Neural cell (in vitro differentiated cells): Measurements from ENCODE around the gene ADGRL3.

Experiments used
- EZH2 ChIP-seq: fragments of 200-600, 300-800 bp; shearing (Covaris generic), sonication (generic); IDR thresholded peaks from 2 replicates; pipeline ENCODE4 v1.6.1; 2014; ENCODE audit warnings: antibody characterized with exemption, low read length, borderline replicate concordance, mild to moderate bottlenecking; ENCODE audit not compliant: insufficient read depth, poor library complexity, severe bottlenecking
- POLR2AphosphoS5 ChIP-seq: IDR thresholded peaks from 2 replicates; pipeline ENCODE4 v1.6.1; 2012
- SMC3 ChIP-seq: fragments of 450-650 bp; conservative IDR thresholded peaks from 2 replicates; pipeline ENCODE4 v1.6.1; 2014; ENCODE audit warnings: antibody characterized with exemption, mild to moderate bottlenecking, moderate library complexity; ENCODE audit not compliant: poor library complexity
- TAF1 ChIP-seq: IDR thresholded peaks from 2 replicates; pipeline ENCODE4 v1.6.1; 2012; ENCODE audit warnings: low read depth
- TF ChIP-seq, protein P1 (sequence below): fragments of 450-650 bp; IDR thresholded peaks from 2 replicates; pipeline ENCODE4 v1.5.1; 2014; ENCODE audit warnings: antibody characterized with exemption, mild to moderate bottlenecking, moderate library complexity; ENCODE audit not compliant: poor library complexity, severe bottlenecking
- TF ChIP-seq, protein P2 (sequence below): IDR thresholded peaks from 2 replicates; pipeline ENCODE4 v1.6.1; 2012; ENCODE audit warnings: borderline replicate concordance

- TF ChIP-seq POLR2AphosphoS5 (peak; percentile 49), SMC3 (peak; percentile 61), EZH2 (no peak), TAF1 (no peak)
- TF ChIP-seq, protein P1, sequence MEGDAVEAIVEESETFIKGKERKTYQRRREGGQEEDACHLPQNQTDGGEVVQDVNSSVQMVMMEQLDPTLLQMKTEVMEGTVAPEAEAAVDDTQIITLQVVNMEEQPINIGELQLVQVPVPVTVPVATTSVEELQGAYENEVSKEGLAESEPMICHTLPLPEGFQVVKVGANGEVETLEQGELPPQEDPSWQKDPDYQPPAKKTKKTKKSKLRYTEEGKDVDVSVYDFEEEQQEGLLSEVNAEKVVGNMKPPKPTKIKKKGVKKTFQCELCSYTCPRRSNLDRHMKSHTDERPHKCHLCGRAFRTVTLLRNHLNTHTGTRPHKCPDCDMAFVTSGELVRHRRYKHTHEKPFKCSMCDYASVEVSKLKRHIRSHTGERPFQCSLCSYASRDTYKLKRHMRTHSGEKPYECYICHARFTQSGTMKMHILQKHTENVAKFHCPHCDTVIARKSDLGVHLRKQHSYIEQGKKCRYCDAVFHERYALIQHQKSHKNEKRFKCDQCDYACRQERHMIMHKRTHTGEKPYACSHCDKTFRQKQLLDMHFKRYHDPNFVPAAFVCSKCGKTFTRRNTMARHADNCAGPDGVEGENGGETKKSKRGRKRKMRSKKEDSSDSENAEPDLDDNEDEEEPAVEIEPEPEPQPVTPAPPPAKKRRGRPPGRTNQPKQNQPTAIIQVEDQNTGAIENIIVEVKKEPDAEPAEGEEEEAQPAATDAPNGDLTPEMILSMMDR = peak; percentile 21
- TF ChIP-seq, protein P2, sequence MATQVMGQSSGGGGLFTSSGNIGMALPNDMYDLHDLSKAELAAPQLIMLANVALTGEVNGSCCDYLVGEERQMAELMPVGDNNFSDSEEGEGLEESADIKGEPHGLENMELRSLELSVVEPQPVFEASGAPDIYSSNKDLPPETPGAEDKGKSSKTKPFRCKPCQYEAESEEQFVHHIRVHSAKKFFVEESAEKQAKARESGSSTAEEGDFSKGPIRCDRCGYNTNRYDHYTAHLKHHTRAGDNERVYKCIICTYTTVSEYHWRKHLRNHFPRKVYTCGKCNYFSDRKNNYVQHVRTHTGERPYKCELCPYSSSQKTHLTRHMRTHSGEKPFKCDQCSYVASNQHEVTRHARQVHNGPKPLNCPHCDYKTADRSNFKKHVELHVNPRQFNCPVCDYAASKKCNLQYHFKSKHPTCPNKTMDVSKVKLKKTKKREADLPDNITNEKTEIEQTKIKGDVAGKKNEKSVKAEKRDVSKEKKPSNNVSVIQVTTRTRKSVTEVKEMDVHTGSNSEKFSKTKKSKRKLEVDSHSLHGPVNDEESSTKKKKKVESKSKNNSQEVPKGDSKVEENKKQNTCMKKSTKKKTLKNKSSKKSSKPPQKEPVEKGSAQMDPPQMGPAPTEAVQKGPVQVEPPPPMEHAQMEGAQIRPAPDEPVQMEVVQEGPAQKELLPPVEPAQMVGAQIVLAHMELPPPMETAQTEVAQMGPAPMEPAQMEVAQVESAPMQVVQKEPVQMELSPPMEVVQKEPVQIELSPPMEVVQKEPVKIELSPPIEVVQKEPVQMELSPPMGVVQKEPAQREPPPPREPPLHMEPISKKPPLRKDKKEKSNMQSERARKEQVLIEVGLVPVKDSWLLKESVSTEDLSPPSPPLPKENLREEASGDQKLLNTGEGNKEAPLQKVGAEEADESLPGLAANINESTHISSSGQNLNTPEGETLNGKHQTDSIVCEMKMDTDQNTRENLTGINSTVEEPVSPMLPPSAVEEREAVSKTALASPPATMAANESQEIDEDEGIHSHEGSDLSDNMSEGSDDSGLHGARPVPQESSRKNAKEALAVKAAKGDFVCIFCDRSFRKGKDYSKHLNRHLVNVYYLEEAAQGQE = peak; percentile 56
Observed at GRCh38 chr4:61200187-61200915, at the start of gene ADGRL3.
